ENCODE data around the gene GTF2A1L.
"Not testable (repeated sequence)": the region's sequence is repeated elsewhere in the genome, so short reads cannot be mapped to it uniquely, and the experiment has no call there.

GTF2A1L gene

DNA sequence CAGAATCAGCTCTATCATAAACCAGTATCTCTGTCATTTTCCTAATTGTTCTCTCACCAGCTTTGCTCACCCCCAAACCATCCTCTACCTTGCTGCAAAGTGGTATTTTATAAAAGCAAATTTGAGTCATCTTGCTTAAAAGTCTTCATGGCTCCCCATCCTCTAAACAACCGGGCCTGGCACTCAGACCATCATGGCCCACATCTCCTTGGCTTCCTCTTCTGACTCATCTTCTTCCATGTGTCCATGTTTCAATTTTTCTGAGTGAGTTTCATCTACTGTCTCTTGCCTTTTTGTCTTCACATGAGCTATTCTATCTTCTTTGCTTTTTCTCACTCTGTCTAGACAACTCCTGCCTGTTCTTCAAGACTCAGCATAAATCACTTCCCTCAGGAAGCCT is 79.2 kb downstream of the GTF2A1L start:
- no peak for DNase-seq (ENCODE audit: low read depth, low spot score)
- Histone ChIP-seq H3K9ac (ENCODE audit: insufficient read length) (no peak overlapping the region), H3K4me3 (no peak overlapping the region), H3K27ac (no peak overlapping the region), H3K9me3 (ENCODE audit: low read depth, low read length) (no peaks in the 10 kb centered on the region), H3K36me3 (ENCODE audit: insufficient read depth, low read length) (no peaks in the 10 kb centered on the region)
- TF ChIP-seq FOXP2 (optimal IDR thresholded peaks at IDR 0.05; ENCODE audit: control extremely low read depth, extremely low read length, insufficient read depth) = no peak
- no peak for TF ChIP-seq POLR2AphosphoS5 (IDR thresholded peaks at IDR 0.05; ENCODE audit: borderline replicate concordance, low read depth, low read length)
- TF ChIP-seq EZH2 (IDR thresholded peaks at IDR 0.05) = no peak

- no peak overlapping the region; the same call in 1 of the 2 replicates for H3K27ac ChIP-seq
- H3K9ac ChIP-seq (ENCODE audit: insufficient read length) = no peak overlapping the region
- DNase-seq (ENCODE audit: low read depth, low spot score) = no peak
- TF ChIP-seq POLR2AphosphoS5 (IDR thresholded peaks at IDR 0.05; ENCODE audit: borderline replicate concordance, low read depth, low read length) (no peak), FOXP2 (optimal IDR thresholded peaks at IDR 0.05; ENCODE audit: control extremely low read depth, extremely low read length, insufficient read depth) (no peak), EZH2 (IDR thresholded peaks at IDR 0.05) (no peak)
- no peaks in the 10 kb centered on the region for H3K9me3 ChIP-seq (ENCODE audit: low read depth, low read length)
- no peaks in the 10 kb centered on the region for H3K36me3 ChIP-seq (ENCODE audit: insufficient read depth, low read length)
- 0 out of 2 replicates have a peak overlapping the region, but pooled peaks have one; percentile 4 for H3K4me3 ChIP-seq
Measured at GRCh38 chr2:48699348-48699930, 81.8 kb downstream of the GTF2A1L start.

DNA sequence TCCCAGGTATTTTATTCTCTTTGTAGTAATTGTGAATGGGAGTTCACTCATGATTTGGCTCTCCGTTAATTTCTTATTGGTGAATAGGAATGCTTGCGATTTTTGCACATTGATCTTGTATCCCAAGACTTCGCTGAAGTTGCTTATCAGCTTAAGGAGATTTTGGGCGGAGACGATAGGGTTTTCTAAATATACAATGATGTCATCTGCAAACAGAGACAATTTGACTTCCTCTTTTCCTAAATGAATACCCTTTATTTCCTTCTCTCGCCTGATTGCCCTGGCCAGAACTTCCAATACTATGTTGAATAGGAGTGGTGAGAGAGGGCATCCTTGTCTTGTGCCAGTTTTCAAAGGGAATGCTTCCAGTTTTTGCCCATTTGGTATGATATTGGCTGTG is 86.0 kb downstream of the GTF2A1L start:
- H3K4me3 ChIP-seq; H3K27ac ChIP-seq; H3K36me3 ChIP-seq (ENCODE audit: insufficient read depth, low read length); DNase-seq (ENCODE audit: low read depth, low spot score); H3K9me3 ChIP-seq (ENCODE audit: low read depth, low read length); H3K9ac ChIP-seq (ENCODE audit: insufficient read length): not testable (repeated sequence)

DNA sequence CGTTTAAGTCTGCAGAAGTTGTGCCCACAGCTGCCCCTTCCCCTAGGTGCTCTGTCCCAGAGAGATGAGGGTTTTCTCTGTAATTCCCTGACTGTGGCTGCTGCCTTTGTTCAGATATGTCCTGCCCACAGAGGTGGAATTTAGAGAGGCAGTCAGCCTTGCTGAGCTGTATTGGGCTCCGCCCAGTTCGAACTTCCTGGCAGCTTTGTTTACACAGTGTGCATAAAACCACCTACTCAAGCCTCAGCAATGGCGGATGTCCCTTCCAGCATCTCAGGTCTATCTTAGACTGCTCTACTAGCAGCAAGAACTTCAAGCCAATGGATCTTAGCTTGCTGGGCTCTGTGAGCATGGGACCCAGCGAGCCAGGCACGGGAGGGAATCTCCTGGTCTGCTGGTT is 89.8 kb downstream of the GTF2A1L start:
- Histone ChIP-seq H3K9me3 (ENCODE audit: low read depth, low read length) (no peaks in the 10 kb centered on the region), H3K4me3 (no peak overlapping the region), H3K27ac (no peak overlapping the region), H3K9ac (ENCODE audit: insufficient read length) (no peak overlapping the region), H3K36me3 (ENCODE audit: insufficient read depth, low read length) (no peaks in the 10 kb centered on the region)
- TF ChIP-seq POLR2AphosphoS5 (IDR thresholded peaks at IDR 0.05; ENCODE audit: borderline replicate concordance, low read depth, low read length) (no peak), FOXP2 (optimal IDR thresholded peaks at IDR 0.05; ENCODE audit: control extremely low read depth, extremely low read length, insufficient read depth) (no peak), EZH2 (IDR thresholded peaks at IDR 0.05) (no peak)
- no peak for DNase-seq (ENCODE audit: low read depth, low spot score)

- Histone ChIP-seq H3K4me3 (no peak overlapping the region), H3K9ac (ENCODE audit: insufficient read length) (no peak overlapping the region), H3K36me3 (ENCODE audit: insufficient read depth, low read length) (no peaks in the 10 kb centered on the region), H3K9me3 (ENCODE audit: low read depth, low read length) (no peaks in the 10 kb centered on the region), H3K27ac (no peak overlapping the region)
- TF ChIP-seq FOXP2 (optimal IDR thresholded peaks at IDR 0.05; ENCODE audit: control extremely low read depth, extremely low read length, insufficient read depth) (no peak), POLR2AphosphoS5 (IDR thresholded peaks at IDR 0.05; ENCODE audit: borderline replicate concordance, low read depth, low read length) (no peak), EZH2 (IDR thresholded peaks at IDR 0.05) (no peak)
- DNase-seq (ENCODE audit: low read depth, low spot score) = no peak
Measured at GRCh38 chr2:48709096-48710034, 91.7 kb downstream of the GTF2A1L start.

DNA sequence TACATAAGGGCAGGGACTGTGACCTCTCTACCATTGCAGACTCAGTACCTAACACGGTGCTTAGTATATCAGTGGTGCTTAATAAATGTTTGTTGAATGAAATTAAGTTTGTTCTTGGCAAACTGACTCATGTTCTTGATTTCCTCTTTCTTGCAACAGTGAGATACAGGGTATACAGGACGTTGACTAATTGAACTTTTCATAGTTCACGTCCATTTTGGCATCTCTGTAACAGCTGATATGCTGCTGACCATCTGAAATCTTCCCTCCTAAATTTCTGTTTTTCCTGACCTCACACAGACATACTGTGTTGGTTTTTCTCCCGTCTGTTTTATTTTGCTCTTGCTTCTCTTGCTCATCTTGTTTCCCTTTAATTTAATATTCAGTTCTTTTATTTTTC is 93.7 kb downstream of the GTF2A1L start:
- Histone ChIP-seq H3K27ac (no peak overlapping the region), H3K9me3 (ENCODE audit: low read depth, low read length) (no peaks in the 10 kb centered on the region), H3K4me3 (no peak overlapping the region), H3K9ac (ENCODE audit: insufficient read length) (no peak overlapping the region), H3K36me3 (ENCODE audit: insufficient read depth, low read length) (no peaks in the 10 kb centered on the region)
- TF ChIP-seq EZH2 (IDR thresholded peaks at IDR 0.05) (no peak), FOXP2 (optimal IDR thresholded peaks at IDR 0.05; ENCODE audit: control extremely low read depth, extremely low read length, insufficient read depth) (no peak), POLR2AphosphoS5 (IDR thresholded peaks at IDR 0.05; ENCODE audit: borderline replicate concordance, low read depth, low read length) (no peak)
- no peak for DNase-seq (ENCODE audit: low read depth, low spot score)

DNA sequence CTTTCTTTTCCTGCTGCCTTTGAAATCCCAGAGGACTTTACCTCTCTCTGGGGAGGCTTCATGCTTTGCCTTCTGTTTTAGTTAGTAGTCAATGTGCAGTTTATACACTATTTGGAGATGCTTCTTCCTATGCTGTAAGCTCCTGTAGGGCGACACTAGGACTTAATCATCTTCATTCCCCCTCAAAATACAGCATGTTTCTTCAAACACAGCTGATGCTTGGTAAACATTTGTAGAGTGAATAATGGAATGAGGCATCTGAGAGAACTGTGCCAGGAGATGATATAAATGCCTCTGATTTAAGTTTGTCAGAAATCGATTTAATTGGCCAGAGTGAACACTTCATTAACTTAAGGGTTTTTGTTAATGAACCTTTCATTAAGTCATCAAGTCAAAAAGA is 94.5 kb downstream of the GTF2A1L start:
- Histone ChIP-seq H3K36me3 (ENCODE audit: insufficient read depth, low read length) (no peaks in the 10 kb centered on the region), H3K9me3 (ENCODE audit: low read depth, low read length) (no peaks in the 10 kb centered on the region), H3K4me3 (no peak overlapping the region), H3K9ac (ENCODE audit: insufficient read length) (no peak overlapping the region), H3K27ac (no peak overlapping the region)
- TF ChIP-seq FOXP2 (optimal IDR thresholded peaks at IDR 0.05; ENCODE audit: control extremely low read depth, extremely low read length, insufficient read depth) (no peak), EZH2 (IDR thresholded peaks at IDR 0.05) (no peak), POLR2AphosphoS5 (IDR thresholded peaks at IDR 0.05; ENCODE audit: borderline replicate concordance, low read depth, low read length) (no peak)
- DNase-seq (ENCODE audit: low read depth, low spot score) = no peak

DNA sequence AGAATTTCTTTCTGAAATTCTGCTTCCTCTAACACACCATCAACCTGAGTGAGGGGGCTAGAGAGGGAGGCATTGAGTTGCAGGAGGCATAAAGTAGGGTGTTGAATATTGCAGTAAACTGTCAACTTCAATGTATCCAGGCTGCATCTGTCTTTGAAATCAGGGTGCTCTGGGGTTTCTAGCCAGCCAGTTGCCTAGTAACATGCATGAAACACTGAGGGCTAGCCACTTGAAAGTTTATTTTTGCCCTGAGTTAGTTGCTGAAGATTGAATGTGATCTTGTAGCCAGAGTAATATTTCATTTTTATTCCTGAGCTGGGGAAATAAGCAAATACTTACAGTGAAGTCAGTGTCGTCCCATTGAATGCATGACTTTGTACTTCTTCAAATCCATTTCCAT is 96.0 kb downstream of the GTF2A1L start:
- Histone ChIP-seq H3K36me3 (ENCODE audit: insufficient read depth, low read length) (no peaks in the 10 kb centered on the region), H3K9ac (ENCODE audit: insufficient read length) (no peak overlapping the region), H3K9me3 (ENCODE audit: low read depth, low read length) (no peaks in the 10 kb centered on the region), H3K27ac (no peak overlapping the region), H3K4me3 (no peak overlapping the region)
- TF ChIP-seq POLR2AphosphoS5 (IDR thresholded peaks at IDR 0.05; ENCODE audit: borderline replicate concordance, low read depth, low read length) = no peak
- TF ChIP-seq EZH2 (IDR thresholded peaks at IDR 0.05) = no peak
- TF ChIP-seq FOXP2 (optimal IDR thresholded peaks at IDR 0.05; ENCODE audit: control extremely low read depth, extremely low read length, insufficient read depth) = no peak
- DNase-seq (ENCODE audit: low read depth, low spot score) = no peak

Data from SK-N-MC (cell line).